HT1080 (cell line): ENCODE results near the gene C5orf24. TPM values are rescaled to one million over a fixed set of nuclear protein-coding genes. Genes with fewer than 3 reads are reported as not detected.
"Not testable (repeated sequence)": the region's sequence is repeated elsewhere in the genome, so short reads cannot be mapped to it uniquely, and the experiment has no call there.

Source experiments
- DNase-seq: peaks from one replicate; pipeline ENCODE4 v3.0.0-alpha.2; 2015; ENCODE audit warnings: low read depth
- polyA plus RNA-seq, 2 experiments: library from polyadenylated mRNA; depleted of rRNA; stranded (reverse); fragments of >200 nt; gene quantifications; 2 replicates each; pipeline ENCODE4 v1.2.3, GENCODE V29; 2015
- total RNA-seq: library from RNA; depleted of rRNA; stranded (reverse); fragments of >200 nt; shearing (Covaris generic); gene quantifications from 2 replicates; pipeline ENCODE4 v1.2.3, GENCODE V29; 2014; rRNA removed

C5orf24 gene
- total RNA-seq = 19.7 and 33.4 TPM in 2 replicates
- 39.0 and 47.2 TPM in 2 replicates for polyA plus RNA-seq (2015; cell fraction: cytosol; rRNA removed)
- polyA plus RNA-seq (2015; cell fraction: nucleus; rRNA removed) = 40.6 and 43.9 TPM in 2 replicates

GRCh38 chr5:134845852-134846640, at the start of gene C5orf24:
TSS of gene C5orf24 (plus strand) at chr5:134845968. CDS start at chr5:134854901, 8,933 bp downstream.
- DNase-seq = peak; percentile 93

- no peak for DNase-seq
These were observed 47.3 kb upstream of the C5orf24 start for GRCh38 chr5:134798468-134798867.

- no peak for DNase-seq
These were observed 41.9 kb upstream of the C5orf24 start for GRCh38 chr5:134803821-134804220.

GRCh38 chr5:134813407-134813806, 32.4 kb upstream of the C5orf24 start:
- DNase-seq = no peak

GRCh38 chr5:134813827-134814226, 31.9 kb upstream of the C5orf24 start:
- DNase-seq = no peak

GRCh38 chr5:134817006-134817405, 28.8 kb upstream of the C5orf24 start:
- no peak for DNase-seq

- no peak for DNase-seq
These were observed 27.0 kb upstream of the C5orf24 start for GRCh38 chr5:134818776-134819175.

GRCh38 chr5:134819407-134819963, 26.3 kb upstream of the C5orf24 start:
- DNase-seq = no peak

GRCh38 chr5:134821841-134822240, 23.9 kb upstream of the C5orf24 start:
- DNase-seq = no peak

- DNase-seq = no peak
These were observed 21.1 kb upstream of the C5orf24 start for GRCh38 chr5:134824681-134825080.

GRCh38 chr5:134825212-134825611, 20.6 kb upstream of the C5orf24 start:
- no peak for DNase-seq

- DNase-seq = no peak
These were observed 12.3 kb upstream of the C5orf24 start for GRCh38 chr5:134833340-134834032.

- DNase-seq = no peak
These were observed 10.1 kb upstream of the C5orf24 start for GRCh38 chr5:134835623-134836022.

- no peak for DNase-seq
These were observed 8.1 kb upstream of the C5orf24 start for GRCh38 chr5:134837530-134838181.

GRCh38 chr5:134838361-134838760, 7.4 kb upstream of the C5orf24 start:
- not testable (repeated sequence) for DNase-seq

GRCh38 chr5:134840811-134841210, 5.0 kb upstream of the C5orf24 start:
- no peak for DNase-seq

GRCh38 chr5:134844252-134844651, 1.5 kb upstream of the C5orf24 start:
- DNase-seq = no peak

GRCh38 chr5:134845335-134845851, 375 bp upstream of the C5orf24 start:
- DNase-seq = no peak

GRCh38 chr5:134846641-134846960, 833 bp downstream of the C5orf24 start:
- DNase-seq = no peak

GRCh38 chr5:134849434-134849933, 3.7 kb downstream of the C5orf24 start:
- DNase-seq = not testable (repeated sequence)

- peak; percentile 57 for DNase-seq
These were observed 5.6 kb downstream of the C5orf24 start for GRCh38 chr5:134851307-134851923.
